Astrocyte (in vitro differentiated cells and primary cell): ENCODE measurements around the gene SCLY. TPM values are rescaled to one million over a fixed set of nuclear protein-coding genes. Genes with fewer than 3 reads are reported as not detected.

Source experiments
- DNase-seq: peaks from one replicate; pipeline ENCODE4 v3.0.0-alpha.2; 2010; ENCODE audit warnings: low read depth
- FAIRE-seq: peaks from 2 replicates; lab custom pipeline; 2011; peaks lifted over from hg19 to GRCh38; lab: Jason Lieb, UNC
- H2AFZ ChIP-seq: 2 replicates; pipeline ENCODE4 v1.6.0; 2012; ENCODE audit warnings: low read depth, low read length, inconsistent platforms
- H3K27ac ChIP-seq: 2 replicates; pipeline ENCODE4 v1.5.1; 2011; ENCODE audit warnings: low read depth, low read length, inconsistent platforms
- H3K27me3 ChIP-seq: 2 replicates; pipeline ENCODE4 v1.6.0; 2011; ENCODE audit warnings: low read length, inconsistent platforms; ENCODE audit not compliant: insufficient read depth
- H3K36me3 ChIP-seq: 2 replicates; pipeline ENCODE4 v1.5.1; 2011; ENCODE audit warnings: low read length, inconsistent platforms; ENCODE audit not compliant: insufficient read depth
- H3K4me1 ChIP-seq: 2 replicates; pipeline ENCODE4 v1.5.1; 2011; ENCODE audit warnings: low read length, inconsistent platforms; ENCODE audit not compliant: insufficient read depth
- H3K4me2 ChIP-seq: 2 replicates; pipeline ENCODE4 v1.6.0; 2012; ENCODE audit warnings: low read length, inconsistent platforms
- H3K4me3 ChIP-seq: 2 replicates; pipeline ENCODE4 v1.5.1; 2011; ENCODE audit warnings: low read depth, mild to moderate bottlenecking, low read length, inconsistent platforms; ENCODE audit not compliant: insufficient read depth
- H3K79me2 ChIP-seq: 2 replicates; pipeline ENCODE4 v1.6.0; 2012; ENCODE audit warnings: mild to moderate bottlenecking, low read length, inconsistent platforms; ENCODE audit not compliant: insufficient read depth
- H3K9ac ChIP-seq: 2 replicates; pipeline ENCODE4 v1.6.0; 2012; ENCODE audit warnings: mild to moderate bottlenecking, low read length, inconsistent platforms
- H3K9me3 ChIP-seq: 2 replicates; pipeline ENCODE4 v1.5.1; 2012; ENCODE audit warnings: low read depth, mild to moderate bottlenecking, low read length, inconsistent platforms; ENCODE audit not compliant: insufficient read depth
- H4K20me1 ChIP-seq: 2 replicates; pipeline ENCODE4 v1.6.0; 2012; ENCODE audit warnings: low read length, inconsistent platforms; ENCODE audit not compliant: insufficient read depth
- H3K27ac Mint-ChIP-seq: one replicate; pipeline ENCODE4 v1.8.0; 2021; ENCODE audit warnings: mild to moderate bottlenecking, mixed read lengths; ENCODE audit not compliant: unreplicated experiment
- H3K27me3 Mint-ChIP-seq: one replicate; pipeline ENCODE4 v1.8.0; 2021; ENCODE audit warnings: low read depth, mixed read lengths; ENCODE audit not compliant: unreplicated experiment
- H3K36me3 Mint-ChIP-seq: one replicate; pipeline ENCODE4 v1.8.0; 2021; ENCODE audit warnings: low read depth, mixed read lengths; ENCODE audit not compliant: unreplicated experiment
- H3K4me1 Mint-ChIP-seq: one replicate; pipeline ENCODE4 v1.8.0; 2021; ENCODE audit warnings: low read depth, mixed read lengths; ENCODE audit not compliant: unreplicated experiment
- H3K4me3 Mint-ChIP-seq: one replicate; pipeline ENCODE4 v1.8.0; 2021; ENCODE audit warnings: mild to moderate bottlenecking, moderate library complexity, mixed read lengths; ENCODE audit not compliant: unreplicated experiment
- H3K9me3 Mint-ChIP-seq: one replicate; pipeline ENCODE4 v1.8.0; 2021; ENCODE audit warnings: mild to moderate bottlenecking, mixed read lengths; ENCODE audit not compliant: unreplicated experiment
- CTCF ChIP-seq: IDR thresholded peaks from 2 replicates; pipeline ENCODE4 v1.5.1; 2011; ENCODE audit warnings: low read depth, mild to moderate bottlenecking, inconsistent platforms, low read length, moderate library complexity; ENCODE audit not compliant: insufficient read depth
- EZH2 ChIP-seq: IDR thresholded peaks from 2 replicates; pipeline ENCODE4 v1.6.1; 2012; ENCODE audit warnings: mild to moderate bottlenecking, low read length, inconsistent platforms; ENCODE audit not compliant: insufficient read depth
- total RNA-seq: library from RNA; stranded (reverse); gene quantifications from 2 replicates; pipeline ENCODE4 v1.2.1, GENCODE V29; 2021

Gene SCLY
- total RNA-seq, 1 donor from 2014 or later = 15.4 TPM

DNA sequence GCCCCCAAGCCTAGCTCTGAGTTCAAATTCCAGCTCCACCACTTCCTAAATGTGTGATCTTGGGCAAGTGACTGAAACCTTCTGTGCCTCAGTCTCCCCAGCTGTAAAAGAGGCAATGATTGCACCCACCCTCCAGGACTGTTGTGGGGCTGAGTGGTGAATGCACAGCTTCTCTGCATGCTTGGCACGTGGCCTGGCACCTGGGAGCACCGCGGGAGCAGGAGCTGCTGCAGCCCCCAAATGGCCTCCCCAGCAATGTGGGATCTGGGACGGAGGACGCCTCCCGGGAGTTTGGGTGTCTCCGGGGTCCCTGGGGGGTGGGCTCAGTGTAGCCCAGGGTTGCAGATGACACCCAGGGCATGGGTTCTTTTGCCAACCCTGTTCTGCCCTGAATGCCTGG, 79.2 kb downstream of the SCLY start:
- Histone ChIP-seq H3K4me2 (no peak overlapping the region), H2AFZ (no peak overlapping the region), H3K36me3 (no peaks in the 10 kb centered on the region), H3K9ac (no peak overlapping the region), H3K4me3 (no peak overlapping the region), H3K79me2 (no peaks in the 10 kb centered on the region), H3K27ac (no peak overlapping the region), H4K20me1 (no peaks in the 10 kb centered on the region), H3K4me1 (peaks cover 5% of the 10 kb centered on the region), H3K27me3 (no peaks in the 10 kb centered on the region), H3K9me3 (no peaks in the 10 kb centered on the region)
- TF ChIP-seq CTCF = no peak
- TF ChIP-seq EZH2 = no peak
- H3K9me3 Mint-ChIP-seq = no peaks in the 10 kb centered on the region
- H3K27ac Mint-ChIP-seq = no peak overlapping the region
- H3K27me3 Mint-ChIP-seq = peaks cover 16% of the 10 kb centered on the region
- FAIRE-seq = no peak
- peaks cover 14% of the 10 kb centered on the region for H3K4me1 Mint-ChIP-seq
- no peak for DNase-seq
- peaks cover 2% of the 10 kb centered on the region for H3K36me3 Mint-ChIP-seq
- no peak overlapping the region for H3K4me3 Mint-ChIP-seq

- H3K4me1 Mint-ChIP-seq = peaks cover 14% of the 10 kb centered on the region
- Histone ChIP-seq H3K79me2 (no peaks in the 10 kb centered on the region), H3K27ac (no peak overlapping the region), H3K27me3 (no peaks in the 10 kb centered on the region), H3K9ac (no peak overlapping the region), H3K4me1 (peaks cover 5% of the 10 kb centered on the region), H4K20me1 (no peaks in the 10 kb centered on the region), H2AFZ (no peak overlapping the region), H3K36me3 (no peaks in the 10 kb centered on the region), H3K9me3 (no peaks in the 10 kb centered on the region), H3K4me3 (no peak overlapping the region), H3K4me2 (no peak overlapping the region)
- FAIRE-seq = no peak
- no peak for DNase-seq
- H3K36me3 Mint-ChIP-seq = peaks cover 2% of the 10 kb centered on the region
- peaks cover 13% of the 10 kb centered on the region for H3K27me3 Mint-ChIP-seq
- H3K27ac Mint-ChIP-seq = no peak overlapping the region
- no peaks in the 10 kb centered on the region for H3K9me3 Mint-ChIP-seq
- no peak for TF ChIP-seq CTCF
- H3K4me3 Mint-ChIP-seq = no peak overlapping the region
Observed at GRCh38 chr2:238140721-238141540, 80.1 kb downstream of the SCLY start.
